MM.1S (cell line): ENCODE data around the gene DUOXA2.

ENCODE experiments used
- EZH2 ChIP-seq: fragments of 300-600 bp; sonication (generic); optimal IDR thresholded peaks from 2 replicates; pipeline ENCODE3; 2017; ENCODE audit warnings: low read depth, mild to moderate bottlenecking, antibody characterized with exemption, low read length, mixed read lengths
- TF ChIP-seq, protein P1 (sequence below): fragments of 300-600 bp; sonication (generic); IDR thresholded peaks from 2 replicates; pipeline ENCODE4 v1.5.1; 2016; ENCODE audit warnings: antibody characterized with exemption, low read length, mixed read lengths

- TF ChIP-seq, protein P1, sequence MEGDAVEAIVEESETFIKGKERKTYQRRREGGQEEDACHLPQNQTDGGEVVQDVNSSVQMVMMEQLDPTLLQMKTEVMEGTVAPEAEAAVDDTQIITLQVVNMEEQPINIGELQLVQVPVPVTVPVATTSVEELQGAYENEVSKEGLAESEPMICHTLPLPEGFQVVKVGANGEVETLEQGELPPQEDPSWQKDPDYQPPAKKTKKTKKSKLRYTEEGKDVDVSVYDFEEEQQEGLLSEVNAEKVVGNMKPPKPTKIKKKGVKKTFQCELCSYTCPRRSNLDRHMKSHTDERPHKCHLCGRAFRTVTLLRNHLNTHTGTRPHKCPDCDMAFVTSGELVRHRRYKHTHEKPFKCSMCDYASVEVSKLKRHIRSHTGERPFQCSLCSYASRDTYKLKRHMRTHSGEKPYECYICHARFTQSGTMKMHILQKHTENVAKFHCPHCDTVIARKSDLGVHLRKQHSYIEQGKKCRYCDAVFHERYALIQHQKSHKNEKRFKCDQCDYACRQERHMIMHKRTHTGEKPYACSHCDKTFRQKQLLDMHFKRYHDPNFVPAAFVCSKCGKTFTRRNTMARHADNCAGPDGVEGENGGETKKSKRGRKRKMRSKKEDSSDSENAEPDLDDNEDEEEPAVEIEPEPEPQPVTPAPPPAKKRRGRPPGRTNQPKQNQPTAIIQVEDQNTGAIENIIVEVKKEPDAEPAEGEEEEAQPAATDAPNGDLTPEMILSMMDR, result no peak
- no peak for TF ChIP-seq EZH2
Measured at GRCh38 chr15:45084163-45084562, 30.0 kb upstream of the DUOXA2 start.
